ENCODE measurements around the gene CA11. TPM values are rescaled to one million over a fixed set of nuclear protein-coding genes. Genes with fewer than 3 reads are reported as not detected.
A peak's percentile ranks its signal among the peaks of the same experiment; 100 is the strongest.

Gene CA11
- total and polyA plus RNA-seq, 2 of the 8 experiments (the other 6 are each of a cell fraction or from before 2014, with no cell fraction given): 51.7 to 71.4 TPM

DNA sequence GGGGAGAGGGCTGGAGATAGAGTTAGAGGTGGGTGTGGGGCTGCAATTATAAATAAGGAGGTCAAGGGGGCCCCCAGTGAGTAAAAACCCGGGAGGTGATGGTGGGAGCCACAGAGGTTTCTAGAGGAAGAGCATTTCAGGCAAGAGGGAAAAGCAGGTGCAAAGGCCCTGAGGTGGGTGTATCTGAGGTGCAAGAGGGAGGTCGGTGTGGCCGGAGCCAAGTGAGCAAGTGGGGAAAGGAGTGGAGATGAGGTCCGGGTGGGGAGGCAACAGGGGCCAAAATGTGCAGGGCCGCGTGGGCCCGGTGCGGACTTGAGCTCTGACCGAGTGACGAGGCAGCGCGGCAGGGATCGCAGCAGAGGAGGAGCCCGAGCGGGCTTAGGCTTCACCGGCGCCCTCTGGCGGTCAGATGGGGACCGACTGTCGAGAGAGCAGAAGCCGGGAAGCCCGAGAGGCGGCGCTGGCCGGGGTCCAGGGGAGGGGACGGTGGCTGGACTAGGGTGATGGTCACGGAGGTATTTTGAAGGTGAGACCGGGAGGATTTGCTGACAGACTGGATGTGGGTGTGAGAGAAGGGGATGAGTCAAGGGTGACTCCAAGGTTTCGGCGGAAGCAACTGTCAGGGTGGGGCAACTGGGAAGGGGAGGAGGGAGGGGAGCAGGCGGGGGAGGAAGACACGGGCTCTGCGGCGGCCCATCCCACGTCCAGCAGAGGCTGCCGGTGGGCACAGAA, 57.2 kb downstream of the CA11 start:
- POLR2A ChIA-PET (ENCODE audit: partially characterized antibody): interaction anchor here (0.6 to 16.9 kb wide), 8 partner anchors 13 to 371 kb away, joined by 3 to 175 read pairs (median 4); partner anchors contain the start of genes FAM83E, RPL18 and SPHK2
- H3K14ac ChIP-seq (ENCODE audit: insufficient read length): no peak overlapping the region
- peak overlapping the region; percentile 50; the same call in 1 of the 2 replicates for H2BK12ac ChIP-seq (ENCODE audit: low read depth, low read length)
- H3K56ac ChIP-seq (replicated peaks; ENCODE audit: insufficient read length, low read depth, low read length): no peak overlapping the region
- H3K23me2 ChIP-seq (ENCODE audit: low read depth, low read length): peaks cover 5% of the 10 kb centered on the region; the same call in 1 of the 2 replicates
- no peaks in the 10 kb centered on the region for H3K79me2 ChIP-seq (ENCODE audit: control insufficient read depth in 1 of 2, insufficient read depth in 2 of 2, low read length in 2 of 2)
- no peaks in the 10 kb centered on the region for H4K20me1 ChIP-seq (replicated peaks in 1 of 2; ENCODE audit: control insufficient read depth in 1 of 2, insufficient read depth in 2 of 2, low read length in 2 of 2)
- peak overlapping the region; percentile 57 to 87 for H3K4me2 ChIP-seq (ENCODE audit: insufficient read depth in 1 of 2, low read depth in 2 of 2, low read length in 2 of 2)
- no peaks in the 10 kb centered on the region for H3K9me3 ChIP-seq (ENCODE audit: insufficient read depth in 2 of 2, low read depth in 1 of 2, low read length in 1 of 2)
- no peak overlapping the region for H3K9ac ChIP-seq (replicated peaks in 1 of 4; ENCODE audit: extremely low read depth in 1 of 4, low read depth in 3 of 4, low read length in 3 of 4)
- H2BK15ac ChIP-seq (ENCODE audit: low read length): 0 out of 2 replicates have a peak overlapping the region, but pooled peaks have one; percentile 88
- no peak overlapping the region; the same call in 1 of the 2 replicates for H3K18ac ChIP-seq (ENCODE audit: extremely low read depth, low read length)
- FAIRE-seq (no peak), DNase-seq (ENCODE audit: low read depth in 1 of 2, low spot score in 2 of 2) (peak; percentile 79 to 99)
- H3K23ac ChIP-seq (ENCODE audit: insufficient read length): no peak overlapping the region
- H3K4me1 ChIP-seq (replicated peaks in 1 of 4; ENCODE audit: control insufficient read depth in 3 of 4, insufficient read depth in 4 of 4, low read length in 3 of 4): peaks cover 0 to 7% (median 1%) of the 10 kb centered on the region in 4 experiments; a peak in 4 of 7 replicates
- H2BK5ac ChIP-seq (ENCODE audit: low read depth, low read length): peak overlapping the region; percentile 52; the same call in 1 of the 2 replicates
- H2BK120ac ChIP-seq (replicated peaks; ENCODE audit: low read depth, low read length): no peak overlapping the region
- H2BK20ac ChIP-seq (ENCODE audit: low read length): peak overlapping the region; percentile 61; the same call in 1 of the 2 replicates
- no peak overlapping the region for H2AK5ac ChIP-seq (ENCODE audit: low read depth, low read length)
- H3K4me3 ChIP-seq (ENCODE audit: extremely low read depth in 1 of 4, insufficient read depth in 2 of 4, low read depth in 3 of 4, low read length in 4 of 4): peak overlapping the region; percentile 29 to 58 (median 40); a peak in 7 of 8 replicates
- 10% methylated on average over 28 of the region's 36 CpGs; no CpG with 5 or more reads in 1 of the 2 experiments for WGBS, 2 experiments (ENCODE audit: extremely low coverage in 1 of 2, insufficient coverage in 1 of 2, insufficient read length in 1 of 2, insufficient replicate concordance in 2 of 2, low coverage in 1 of 2, low lambda C conversion rate in 2 of 2, missing lambda C conversion rate in 1 of 2)
- H2AFZ ChIP-seq (ENCODE audit: low read length): peak overlapping the region; percentile 43; the same call in 1 of the 2 replicates
- no peaks in the 10 kb centered on the region for H3K36me3 ChIP-seq (ENCODE audit: control insufficient read depth in 2 of 4, insufficient read depth in 4 of 4, low read length in 3 of 4)
- H4K8ac ChIP-seq (ENCODE audit: extremely low read depth, insufficient read depth, low read length): peak overlapping the region; percentile 81; the same call in 1 of the 2 replicates
- no peak overlapping the region for H3K4ac ChIP-seq (replicated peaks; ENCODE audit: insufficient read length, low read depth, low read length)
- no peaks in the 10 kb centered on the region for H3K79me1 ChIP-seq (ENCODE audit: low read depth, low read length)
- H4K91ac ChIP-seq (replicated peaks; ENCODE audit: insufficient read length, low read length): no peak overlapping the region
- H4K5ac ChIP-seq (ENCODE audit: insufficient read length, low read depth, low read length): no peak overlapping the region
- H3K27ac ChIP-seq (ENCODE audit: low read depth, low read length): no peak overlapping the region
- CTCF ChIA-PET (ENCODE audit: partially characterized antibody): interaction anchor here (0.6 to 16.8 kb wide), 21 partner anchors 8 to 570 kb away, joined by 3 to 353 read pairs (median 4); partner anchors contain the start of genes FAM83E, RPL18 and SPACA4
- peaks cover 0 to 7% (median 1%) of the 10 kb centered on the region in 4 experiments; a peak in 2 of 7 replicates for H3K27me3 ChIP-seq (replicated peaks in 1 of 4; ENCODE audit: control insufficient read depth in 3 of 4, extremely low read depth in 1 of 4, insufficient read depth in 3 of 4, low read length in 3 of 4)
- TF ChIP-seq TEAD4 (IDR thresholded peaks at IDR 0.05; ENCODE audit: low read depth, low read length): no peak
- TF ChIP-seq KDM1A (IDR thresholded peaks at IDR 0.05; ENCODE audit: borderline replicate concordance, low read length): peak; percentile 100
- no peak for TF ChIP-seq ASH2L (IDR thresholded peaks at IDR 0.05; ENCODE audit: low read length)
- TF ChIP-seq KDM5A (IDR thresholded peaks at IDR 0.05; ENCODE audit: low read length): no peak
- TF ChIP-seq CHD2 (IDR thresholded peaks at IDR 0.05; ENCODE audit: low read length): no peak
- peak; percentile 70 for TF ChIP-seq KDM4A (IDR thresholded peaks at IDR 0.05; ENCODE audit: low read depth, low read length, severe bottlenecking)
- no peak for TF ChIP-seq SIX5 (IDR thresholded peaks at IDR 0.05; ENCODE audit: low read depth, low read length)
- TF ChIP-seq, protein P1, sequence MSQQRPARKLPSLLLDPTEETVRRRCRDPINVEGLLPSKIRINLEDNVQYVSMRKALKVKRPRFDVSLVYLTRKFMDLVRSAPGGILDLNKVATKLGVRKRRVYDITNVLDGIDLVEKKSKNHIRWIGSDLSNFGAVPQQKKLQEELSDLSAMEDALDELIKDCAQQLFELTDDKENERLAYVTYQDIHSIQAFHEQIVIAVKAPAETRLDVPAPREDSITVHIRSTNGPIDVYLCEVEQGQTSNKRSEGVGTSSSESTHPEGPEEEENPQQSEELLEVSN (IDR thresholded peaks at IDR 0.05): peak; percentile 57; the same call in 1 of the 2 replicates
- TF ChIP-seq NRF1 (IDR thresholded peaks at IDR 0.05; ENCODE audit: low read depth, low read length): 0 out of 2 replicates have a peak, but pooled peaks have one; percentile 15
- TF ChIP-seq SRF (IDR thresholded peaks at IDR 0.05; ENCODE audit: low read depth, low read length): no peak
- TF ChIP-seq MAX (IDR thresholded peaks at IDR 0.05): peak; percentile 76

All from H1 (cell line).